Mucosa of descending colon (tissue), 3 donors: Measurements from ENCODE around the gene MKX. TPM values are rescaled to one million over a fixed set of nuclear protein-coding genes. Genes with fewer than 3 reads are reported as not detected.

Source experiments
- ATAC-seq: fragments of 200-7000 bp; cut with Tn5 transposase; one replicate; pipeline ENCODE4 v1.9.1; 2020; ENCODE audit warnings: mild to moderate bottlenecking, moderate library complexity
- DNase-seq, 3 donors: peaks; one replicate each; pipeline ENCODE4 v3.0.0-alpha.2; 2020
- H3K36me3 ChIP-seq: fragments of 200-600 bp; one replicate; pipeline ENCODE4 v1.8.0; 2021; ENCODE audit warnings: low read depth, mild to moderate bottlenecking
- H3K4me1 ChIP-seq: fragments of 200-600 bp; one replicate; pipeline ENCODE4 v1.8.0; 2021; ENCODE audit warnings: low read depth, mild to moderate bottlenecking
- H3K4me3 ChIP-seq: fragments of 200-600 bp; one replicate; pipeline ENCODE4 v1.8.0; 2021; ENCODE audit warnings: mild to moderate bottlenecking
- H3K9me3 ChIP-seq: fragments of 200-600 bp; one replicate; pipeline ENCODE4 v1.8.0; 2021; ENCODE audit warnings: mild to moderate bottlenecking
- intact Hi-C, 2 donors: fragments of 100-400 bp; cut with DNase I in 1 of 2; cut with micrococcal nuclease in 1 of 2; formaldehyde crosslinking; loops; one replicate each; pipeline versions ENCODE4 v1.11.0 to v1.11.1; 2022; cut with DNase I, micrococcal nuclease
- total RNA-seq, 3 donors: library from RNA; stranded (reverse); fragmentation: NEBNext Ultra II Directional in 2 of 3; extraction: Animal tissue kit (Norgen Biotek cat#: 25700) in 2 of 3; gene quantifications; one replicate each; pipeline versions ENCODE4 v1.2.1 to v1.2.4, GENCODE V29; 2021 to 2023
- TF ChIP-seq, protein P1 (sequence below): fragments of 200-600 bp; IDR thresholded peaks from one replicate; pipeline ENCODE4 v1.8.0; 2022; ENCODE audit warnings: antibody characterized with exemption, mild to moderate bottlenecking
- donor health status: DM: no; HTN: no; CAD: no; lungs with moderate emphysema.
- donor health status: DM: no; HTN: no; CAD: no.
- donor health status: DM: no; HTN: yes; CAD: no.

The MKX gene
- total RNA-seq, 3 donors from 2014 or later, result 0.26 to 4.2 (median 1.2) TPM

GRCh38 chr10:27779462-27780015 lies 33.9 kb upstream of the MKX start:
- DNase-seq, result no peak
- no peaks in the 10 kb centered on the region for H3K4me1 ChIP-seq
- H3K4me3 ChIP-seq, result no peak overlapping the region
- ATAC-seq, result no peak
- TF ChIP-seq, protein P1, sequence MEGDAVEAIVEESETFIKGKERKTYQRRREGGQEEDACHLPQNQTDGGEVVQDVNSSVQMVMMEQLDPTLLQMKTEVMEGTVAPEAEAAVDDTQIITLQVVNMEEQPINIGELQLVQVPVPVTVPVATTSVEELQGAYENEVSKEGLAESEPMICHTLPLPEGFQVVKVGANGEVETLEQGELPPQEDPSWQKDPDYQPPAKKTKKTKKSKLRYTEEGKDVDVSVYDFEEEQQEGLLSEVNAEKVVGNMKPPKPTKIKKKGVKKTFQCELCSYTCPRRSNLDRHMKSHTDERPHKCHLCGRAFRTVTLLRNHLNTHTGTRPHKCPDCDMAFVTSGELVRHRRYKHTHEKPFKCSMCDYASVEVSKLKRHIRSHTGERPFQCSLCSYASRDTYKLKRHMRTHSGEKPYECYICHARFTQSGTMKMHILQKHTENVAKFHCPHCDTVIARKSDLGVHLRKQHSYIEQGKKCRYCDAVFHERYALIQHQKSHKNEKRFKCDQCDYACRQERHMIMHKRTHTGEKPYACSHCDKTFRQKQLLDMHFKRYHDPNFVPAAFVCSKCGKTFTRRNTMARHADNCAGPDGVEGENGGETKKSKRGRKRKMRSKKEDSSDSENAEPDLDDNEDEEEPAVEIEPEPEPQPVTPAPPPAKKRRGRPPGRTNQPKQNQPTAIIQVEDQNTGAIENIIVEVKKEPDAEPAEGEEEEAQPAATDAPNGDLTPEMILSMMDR, result no peak
- no peaks in the 10 kb centered on the region for H3K36me3 ChIP-seq
- H3K9me3 ChIP-seq, result no peaks in the 10 kb centered on the region
- intact Hi-C loops, result no loop called here

DNA sequence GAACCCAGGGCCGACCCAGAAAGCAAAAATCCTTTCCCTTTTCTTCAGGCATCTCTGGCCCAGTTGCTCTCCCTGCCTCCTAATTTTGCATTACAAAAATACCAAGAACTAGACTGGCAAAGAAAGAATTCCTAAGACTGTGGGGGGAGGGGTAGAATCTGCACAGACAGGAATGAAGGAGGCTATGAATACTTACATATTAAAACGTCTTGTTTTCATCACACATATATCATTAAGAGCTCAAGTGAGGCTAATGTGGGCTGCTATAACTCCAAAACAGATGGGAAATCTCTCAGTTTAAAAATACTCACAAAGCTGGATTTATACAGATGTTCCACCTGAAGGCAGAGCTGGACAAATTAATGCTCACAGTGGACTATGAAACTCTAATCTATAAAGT lies 29.2 kb upstream of the MKX start:
- intact Hi-C loops, result no loop called here
- ATAC-seq (no peak), DNase-seq (no peak)
- Histone ChIP-seq H3K4me3 (no peak overlapping the region), H3K9me3 (no peaks in the 10 kb centered on the region), H3K36me3 (no peaks in the 10 kb centered on the region), H3K4me1 (no peaks in the 10 kb centered on the region)
- TF ChIP-seq, protein P1, result no peak

GRCh38 chr10:27771231-27771630 lies 25.6 kb upstream of the MKX start:
- no peak for DNase-seq
- Histone ChIP-seq H3K4me1 (no peaks in the 10 kb centered on the region), H3K4me3 (no peak overlapping the region), H3K36me3 (no peaks in the 10 kb centered on the region), H3K9me3 (no peaks in the 10 kb centered on the region)
- TF ChIP-seq, protein P1, result no peak
- intact Hi-C loops, result no loop called here
- no peak for ATAC-seq

DNA sequence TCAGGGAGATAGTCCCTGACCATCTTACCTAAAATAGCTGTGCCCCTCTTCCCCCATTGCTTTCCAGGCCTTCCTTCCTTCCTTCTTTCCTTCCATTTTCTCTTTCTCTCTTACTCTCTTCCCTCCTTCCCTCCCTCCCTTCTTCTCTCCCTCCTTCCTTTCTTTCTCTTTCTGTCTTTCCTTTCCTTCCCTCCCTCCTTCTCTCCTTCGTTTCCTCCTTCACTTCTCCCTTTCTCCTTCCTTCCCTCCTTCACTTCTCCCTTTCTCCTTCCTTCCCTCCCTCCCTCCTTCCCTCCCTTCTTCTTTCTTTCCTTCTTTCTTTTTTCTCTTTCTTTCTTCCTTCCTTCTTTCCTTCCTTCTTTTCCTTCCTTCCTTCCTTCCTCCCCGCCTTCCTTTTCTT lies 24.6 kb upstream of the MKX start:
- intact Hi-C loops, result no loop called here
- no peaks in the 10 kb centered on the region for H3K4me1 ChIP-seq
- TF ChIP-seq, protein P1, result no peak
- H3K4me3 ChIP-seq, result no peak overlapping the region
- ATAC-seq, result no peak
- no peak for DNase-seq
- no peaks in the 10 kb centered on the region for H3K9me3 ChIP-seq
- H3K36me3 ChIP-seq, result no peaks in the 10 kb centered on the region

GRCh38 chr10:27760867-27761266 lies 15.2 kb upstream of the MKX start:
- no peaks in the 10 kb centered on the region for H3K9me3 ChIP-seq
- no peak for DNase-seq
- no peak for ATAC-seq
- no peaks in the 10 kb centered on the region for H3K4me1 ChIP-seq
- intact Hi-C loops, result no loop called here
- H3K36me3 ChIP-seq, result no peaks in the 10 kb centered on the region
- TF ChIP-seq, protein P1, result no peak
- H3K4me3 ChIP-seq, result no peak overlapping the region
